ENCODE measurements around the gene PIK3R1.

- TF ChIP-seq CTCF (IDR thresholded peaks at IDR 0.05) (no peak), POLR2A (IDR thresholded peaks at IDR 0.05) (no peak)
Observed at GRCh38 chr5:68240202-68240601, 24.6 kb downstream of the PIK3R1 start.

Data from body of pancreas (tissue), 4 donors.